HG03139 (cell line): ENCODE results near the gene TGFBRAP1.

Experiments used
- ATAC-seq: cut with Tn5 transposase; IDR thresholded peaks from one replicate; pipeline ENCODE4 v1.9.1; 2021; ENCODE audit not compliant: unreplicated experiment

Gene TGFBRAP1

GRCh38 chr2:105321875-105322646, 7.5 kb downstream of the TGFBRAP1 start:
- ATAC-seq: no peak

GRCh38 chr2:105320651-105321215, 8.8 kb downstream of the TGFBRAP1 start:
- ATAC-seq: no peak

GRCh38 chr2:105317937-105318336, 11.6 kb downstream of the TGFBRAP1 start:
- ATAC-seq: no peak

- no peak for ATAC-seq
These were observed 14.2 kb downstream of the TGFBRAP1 start for GRCh38 chr2:105315314-105315713.

GRCh38 chr2:105313877-105314276, 15.7 kb downstream of the TGFBRAP1 start:
- ATAC-seq: no peak

GRCh38 chr2:105309147-105309545, 20.4 kb downstream of the TGFBRAP1 start:
- no peak for ATAC-seq

GRCh38 chr2:105308382-105309146, 21.0 kb downstream of the TGFBRAP1 start:
- no peak for ATAC-seq

GRCh38 chr2:105307962-105308361, 21.6 kb downstream of the TGFBRAP1 start:
- no peak for ATAC-seq

- ATAC-seq: no peak
These were observed 22.0 kb downstream of the TGFBRAP1 start for GRCh38 chr2:105307550-105307949.

GRCh38 chr2:105307146-105307545, 22.4 kb downstream of the TGFBRAP1 start:
- ATAC-seq: no peak

GRCh38 chr2:105301646-105302045, 27.9 kb downstream of the TGFBRAP1 start:
- ATAC-seq: no peak

GRCh38 chr2:105299290-105299689, 30.2 kb downstream of the TGFBRAP1 start:
- no peak for ATAC-seq

GRCh38 chr2:105298017-105298416, 31.5 kb downstream of the TGFBRAP1 start:
- ATAC-seq: no peak

GRCh38 chr2:105297216-105297615, 32.3 kb downstream of the TGFBRAP1 start:
- no peak for ATAC-seq

GRCh38 chr2:105296017-105296611, 33.4 kb downstream of the TGFBRAP1 start:
- ATAC-seq: no peak

GRCh38 chr2:105294844-105295481, 34.6 kb downstream of the TGFBRAP1 start:
- no peak for ATAC-seq

GRCh38 chr2:105294046-105294445, 35.5 kb downstream of the TGFBRAP1 start:
- ATAC-seq: no peak

- no peak for ATAC-seq
These were observed 37.6 kb downstream of the TGFBRAP1 start for GRCh38 chr2:105291981-105292380.

- ATAC-seq: no peak
These were observed 38.4 kb downstream of the TGFBRAP1 start for GRCh38 chr2:105290981-105291660.

- no peak for ATAC-seq
These were observed 41.4 kb downstream of the TGFBRAP1 start for GRCh38 chr2:105288133-105288532.

GRCh38 chr2:105287692-105288091, 41.8 kb downstream of the TGFBRAP1 start:
- no peak for ATAC-seq
